Trophoblast cell (in vitro differentiated cells and primary cell): ENCODE measurements around the gene ATF3.

Experiments used
- DNase-seq, 2 donors: peaks; one replicate each; pipeline ENCODE4 v3.0.0-alpha.2; 2016
- H2AFZ ChIP-seq: 2 replicates; pipeline ENCODE4 v1.6.1; 2013; ENCODE audit warnings: low read length, moderate library complexity, mild to moderate bottlenecking; ENCODE audit not compliant: insufficient read depth, poor library complexity
- H2AK5ac ChIP-seq: 2 replicates; pipeline ENCODE4 v1.6.1; 2013; ENCODE audit warnings: mild to moderate bottlenecking, low read length
- H2BK120ac ChIP-seq: 2 replicates; pipeline ENCODE4 v1.6.1; 2013; ENCODE audit warnings: low read length, mild to moderate bottlenecking, moderate library complexity; ENCODE audit not compliant: insufficient read depth, poor library complexity
- H2BK12ac ChIP-seq: 2 replicates; pipeline ENCODE4 v1.6.1; 2013; ENCODE audit warnings: mild to moderate bottlenecking, low read length, moderate library complexity
- H2BK5ac ChIP-seq: 2 replicates; pipeline ENCODE4 v1.6.1; 2013; ENCODE audit warnings: low read length, low read depth, moderate library complexity, mild to moderate bottlenecking; ENCODE audit not compliant: poor library complexity
- H3K14ac ChIP-seq: 2 replicates; pipeline ENCODE4 v1.6.1; 2013; ENCODE audit warnings: mild to moderate bottlenecking, low read length
- H3K18ac ChIP-seq: 2 replicates; pipeline ENCODE4 v1.6.1; 2013; ENCODE audit warnings: mild to moderate bottlenecking, low read length
- H3K23ac ChIP-seq: 2 replicates; pipeline ENCODE4 v1.6.1; 2013; ENCODE audit warnings: low read length
- H3K27ac ChIP-seq: 2 replicates; pipeline ENCODE4 v1.5.1; 2013; ENCODE audit warnings: low read depth, mild to moderate bottlenecking, inconsistent platforms, low read length, moderate library complexity
- H3K27me3 ChIP-seq: 2 replicates; pipeline ENCODE4 v1.6.1; 2013; ENCODE audit warnings: inconsistent platforms, mild to moderate bottlenecking, low read length, moderate library complexity; ENCODE audit not compliant: insufficient read depth
- H3K36me3 ChIP-seq, 2 experiments: 1 replicate in 1 of 2; 2 replicates in 1 of 2; pipeline ENCODE4 v1.6.1; 2013; ENCODE audit warnings: low read length in 2 of 2, mild to moderate bottlenecking in 2 of 2, moderate library complexity in 1 of 2; ENCODE audit not compliant: insufficient read depth in 2 of 2, control insufficient read depth in 1 of 2
- H3K4ac ChIP-seq: 2 replicates; pipeline ENCODE4 v1.6.1; 2013; ENCODE audit warnings: low read depth, mild to moderate bottlenecking, low read length, moderate library complexity
- H3K4me1 ChIP-seq, 2 experiments: 1 replicate in 1 of 2; 2 replicates in 1 of 2; pipeline ENCODE4 v1.6.1; 2013; ENCODE audit warnings: low read length in 2 of 2, mild to moderate bottlenecking in 2 of 2, moderate library complexity in 1 of 2; ENCODE audit not compliant: insufficient read depth in 2 of 2, control insufficient read depth in 1 of 2
- H3K4me2 ChIP-seq: 2 replicates; pipeline ENCODE4 v1.6.1; 2013; ENCODE audit warnings: inconsistent platforms, mild to moderate bottlenecking, low read length, moderate library complexity
- H3K4me3 ChIP-seq: 2 replicates; pipeline ENCODE4 v1.5.1; 2013; ENCODE audit warnings: mild to moderate bottlenecking, low read depth, low read length, inconsistent platforms
- H3K79me1 ChIP-seq: one replicate; pipeline ENCODE4 v1.6.1; 2013; ENCODE audit warnings: low read length
- H3K79me2 ChIP-seq: 2 replicates; pipeline ENCODE4 v1.6.1; 2013; ENCODE audit warnings: low read length, mild to moderate bottlenecking; ENCODE audit not compliant: control insufficient read depth, insufficient read depth, poor library complexity
- H3K9ac ChIP-seq: 2 replicates; pipeline ENCODE4 v1.6.1; 2013; ENCODE audit warnings: mild to moderate bottlenecking, low read length
- H3K9me3 ChIP-seq: 2 replicates; pipeline ENCODE4 v1.6.1; 2013; ENCODE audit warnings: low read depth, mild to moderate bottlenecking, control low read depth, inconsistent platforms, low read length; ENCODE audit not compliant: insufficient read depth
- H4K12ac ChIP-seq: 2 replicates; pipeline ENCODE4 v1.6.1; 2013; ENCODE audit warnings: low read depth, mild to moderate bottlenecking, low read length, moderate library complexity
- H4K8ac ChIP-seq: 2 replicates; pipeline ENCODE4 v1.6.1; 2013; ENCODE audit warnings: low read depth, mild to moderate bottlenecking, low read length, moderate library complexity
- H4K91ac ChIP-seq: one replicate; pipeline ENCODE4 v1.6.1; 2013; ENCODE audit warnings: low read depth, mild to moderate bottlenecking, low read length, moderate library complexity
- WGBS: extraction: QIAGEN DNeasy Blood & Tissue Kit; methylation state at CpG from one replicate; pipeline ENCODE4 v1.1.7; 2013; ENCODE audit warnings: missing lambda C conversion rate; ENCODE audit not compliant: insufficient read length, insufficient coverage; ENCODE audit errors: extremely low coverage; 5-methylcytosine and 5-hydroxymethylcytosine counted together

Gene ATF3

DNA sequence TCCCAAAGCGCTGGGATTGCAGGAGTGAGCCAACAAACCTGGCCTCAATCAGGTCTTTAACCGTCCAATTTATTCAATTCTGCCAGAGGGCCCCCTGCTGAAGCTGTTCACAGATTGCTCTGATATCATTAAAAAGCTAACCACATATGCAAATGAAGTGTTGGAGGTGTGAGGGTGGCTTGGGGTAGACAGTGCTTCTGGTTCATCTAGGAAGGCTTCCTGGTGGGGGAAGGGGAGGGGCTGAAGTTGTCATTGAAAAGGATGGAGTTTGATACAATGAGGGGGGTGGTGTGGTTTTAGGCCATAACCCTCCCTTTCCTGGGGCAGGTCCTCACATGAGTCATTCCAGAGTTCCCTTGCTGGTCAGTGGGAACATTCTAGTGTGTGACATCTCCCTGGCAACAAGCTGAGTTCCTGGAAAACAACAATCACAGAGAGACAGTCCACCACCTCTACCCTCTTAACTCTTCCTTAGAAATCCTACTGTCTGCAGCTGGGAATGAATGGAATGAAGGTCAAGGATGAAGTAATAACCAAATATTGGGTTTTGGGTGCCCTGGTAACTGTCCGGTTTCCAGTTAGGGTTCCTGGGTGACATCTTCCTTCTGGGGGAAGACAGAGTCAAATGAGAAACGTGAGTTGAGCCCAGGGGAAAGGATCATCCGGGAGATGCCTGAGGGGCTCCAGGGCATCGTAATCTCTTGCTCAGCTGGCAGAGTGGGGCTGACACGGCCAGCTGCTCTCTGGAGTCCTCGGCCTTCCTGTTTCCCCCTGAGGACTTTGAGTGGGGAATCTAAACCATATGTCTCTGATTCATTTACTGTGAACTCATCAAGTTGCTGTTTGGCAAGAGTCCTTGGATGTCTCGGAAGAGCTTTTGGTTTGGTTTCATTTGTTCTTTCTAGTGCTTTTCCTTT is 58.9 kb downstream of the ATF3 start:
- Histone ChIP-seq H3K36me3 (no peaks in the 10 kb centered on the region), H2AK5ac (no peak overlapping the region), H2BK12ac (peak overlapping the region; percentile 26), H3K23ac (no peak overlapping the region), H4K12ac (no peak overlapping the region), H3K79me1 (peaks cover 6% of the 10 kb centered on the region), H3K4me3 (no peak overlapping the region), H3K9ac (no peak overlapping the region), H4K91ac (peak overlapping the region; percentile 20), H3K14ac (no peak overlapping the region), H3K4me1 (peaks cover 7 to 16% of the 10 kb centered on the region in 2 experiments), H3K27me3 (no peaks in the 10 kb centered on the region), H3K4ac (no peak overlapping the region), H3K27ac (peak overlapping the region; percentile 65), H3K4me2 (peak overlapping the region; percentile 15), H3K79me2 (peaks cover 2% of the 10 kb centered on the region), H2AFZ (peak overlapping the region; percentile 11), H3K9me3 (no peaks in the 10 kb centered on the region), H3K18ac (peak overlapping the region; percentile 43), H2BK5ac (peak overlapping the region; percentile 18), H4K8ac (no peak overlapping the region), H2BK120ac (peak overlapping the region; percentile 41)
- peak; percentile 92 to 97 for DNase-seq
- no CpG with 5 or more reads among the region's 9 CpGs for WGBS

DNA sequence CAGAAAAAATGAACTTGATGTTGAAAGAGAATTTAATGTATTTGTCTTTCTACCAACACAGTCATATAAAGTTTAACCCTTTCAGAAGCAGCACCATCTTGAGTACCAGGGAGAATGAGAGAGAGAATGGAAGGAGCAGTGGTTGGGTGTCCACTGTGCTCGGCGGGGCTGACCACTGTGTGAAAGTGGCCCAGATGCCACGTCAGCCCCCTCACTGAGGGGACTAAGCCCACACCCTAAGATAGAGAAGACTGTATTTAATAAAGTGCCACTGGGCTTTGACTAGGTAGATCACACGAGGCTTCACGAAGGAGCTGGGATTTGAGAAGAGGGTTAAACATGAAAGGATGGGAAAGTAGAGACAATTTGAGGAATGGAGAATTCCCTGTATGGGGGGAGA is 59.9 kb downstream of the ATF3 start:
- Histone ChIP-seq H2BK12ac (peak overlapping the region; percentile 25), H4K8ac (no peak overlapping the region), H3K18ac (no peak overlapping the region), H3K27me3 (no peaks in the 10 kb centered on the region), H3K14ac (no peak overlapping the region), H3K4ac (no peak overlapping the region), H3K79me2 (peaks cover 2% of the 10 kb centered on the region), H3K4me2 (no peak overlapping the region), H2BK5ac (no peak overlapping the region), H2BK120ac (peak overlapping the region; percentile 70), H3K36me3 (no peaks in the 10 kb centered on the region), H2AFZ (no peak overlapping the region), H3K27ac (no peak overlapping the region), H3K79me1 (peaks cover 6% of the 10 kb centered on the region), H4K12ac (no peak overlapping the region), H3K9me3 (no peaks in the 10 kb centered on the region), H3K4me3 (no peak overlapping the region), H2AK5ac (no peak overlapping the region), H4K91ac (peak overlapping the region; percentile 45), H3K9ac (no peak overlapping the region), H3K23ac (no peak overlapping the region), H3K4me1 (peaks cover 7 to 16% of the 10 kb centered on the region in 2 experiments)
- no CpG with 5 or more reads among the region's 5 CpGs for WGBS
- no peak for DNase-seq

DNA sequence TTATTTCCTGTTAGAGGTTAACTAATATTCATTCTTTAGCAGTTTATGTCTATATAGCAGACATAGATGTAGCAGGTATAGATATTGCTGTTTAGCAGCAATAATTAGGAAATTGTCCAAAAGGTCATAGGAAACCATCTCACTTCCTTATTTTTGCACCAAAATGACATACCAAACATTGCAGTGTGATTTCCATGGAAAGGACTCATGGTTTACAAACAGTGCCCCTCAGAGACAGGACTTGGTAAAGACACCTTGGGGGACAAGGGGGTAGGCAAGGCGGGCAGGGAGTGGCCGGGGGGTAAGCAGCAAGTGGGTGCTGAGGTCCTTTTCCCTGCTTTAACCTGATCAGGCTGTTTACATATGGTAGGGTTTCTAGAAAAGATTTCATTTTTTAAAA is 60.5 kb downstream of the ATF3 start:
- peaks cover 7 to 16% of the 10 kb centered on the region in 2 experiments for H3K4me1 ChIP-seq
- no peak overlapping the region for H3K4me3 ChIP-seq
- no peak overlapping the region for H2BK12ac ChIP-seq
- WGBS, result no CpG with 5 or more reads among the region's 2 CpGs
- no peak overlapping the region for H2AK5ac ChIP-seq
- no peak overlapping the region for H2BK120ac ChIP-seq
- no peak overlapping the region for H3K14ac ChIP-seq
- no peak overlapping the region for H3K4ac ChIP-seq
- no peak overlapping the region for H3K18ac ChIP-seq
- no peak overlapping the region for H2AFZ ChIP-seq
- no peak overlapping the region for H3K9ac ChIP-seq
- H2BK5ac ChIP-seq, result no peak overlapping the region
- H3K27ac ChIP-seq, result no peak overlapping the region
- peak; percentile 24 to 68 for DNase-seq
- no peak overlapping the region for H4K12ac ChIP-seq
- H3K79me2 ChIP-seq, result peaks cover 2% of the 10 kb centered on the region
- no peaks in the 10 kb centered on the region for H3K9me3 ChIP-seq
- H3K4me2 ChIP-seq, result no peak overlapping the region
- H3K79me1 ChIP-seq, result peaks cover 6% of the 10 kb centered on the region
- H3K36me3 ChIP-seq, result no peaks in the 10 kb centered on the region
- no peak overlapping the region for H3K23ac ChIP-seq
- no peak overlapping the region for H4K8ac ChIP-seq
- H3K27me3 ChIP-seq, result no peaks in the 10 kb centered on the region
- no peak overlapping the region for H4K91ac ChIP-seq

- no CpG with 5 or more reads among the region's 8 CpGs for WGBS
- H3K27me3 ChIP-seq, result no peaks in the 10 kb centered on the region
Observed at GRCh38 chr1:212669600-212669999, 61.0 kb downstream of the ATF3 start.

More at GRCh38 chr1:212669600-212669999, 61.0 kb downstream of the ATF3 start:
- Histone ChIP-seq H4K8ac (no peak overlapping the region), H3K18ac (no peak overlapping the region), H3K14ac (no peak overlapping the region), H3K27ac (no peak overlapping the region), H3K36me3 (no peaks in the 10 kb centered on the region), H2BK120ac (no peak overlapping the region), H2BK5ac (no peak overlapping the region), H3K4ac (no peak overlapping the region), H3K23ac (no peak overlapping the region), H4K12ac (no peak overlapping the region), H3K4me3 (no peak overlapping the region), H3K79me1 (peaks cover 6% of the 10 kb centered on the region), H3K9ac (no peak overlapping the region), H4K91ac (no peak overlapping the region), H3K79me2 (peaks cover 2% of the 10 kb centered on the region), H3K4me1 (peaks cover 7 to 16% of the 10 kb centered on the region in 2 experiments), H3K4me2 (no peak overlapping the region), H2AFZ (no peak overlapping the region), H2AK5ac (peak overlapping the region; percentile 74), H2BK12ac (no peak overlapping the region), H3K9me3 (no peaks in the 10 kb centered on the region)
- no peak for DNase-seq
